Caco-2 (cell line): ENCODE data around the gene UGT1A9. TPM values are rescaled to one million over a fixed set of nuclear protein-coding genes. Genes with fewer than 3 reads are reported as not detected.
A peak's percentile ranks its signal among the peaks of the same experiment; 100 is the strongest.

Experiments
- BruUV-seq: library from RNA; stranded (reverse); fragments of 400-500 nt; replicated peaks from 2 replicates; lab custom pipeline; 2021; lab: Mats Ljungman, UMichigan
- CTCF ChIA-PET: fragments of 300-600 bp; sonication (Branson Sonifier 250); formaldehyde crosslinking; loops from one replicate; lab custom pipeline; 2022; ENCODE audit warnings: antibody characterized with exemption; lab: Charles Lee
- POLR2A ChIA-PET: fragments of 300-600 bp; sonication (Branson Sonifier 250); formaldehyde crosslinking; loops from one replicate; lab custom pipeline; 2022; ENCODE audit warnings: antibody characterized with exemption; lab: Charles Lee
- DNase-seq, 2 experiments: peaks; one replicate each; pipeline versions ENCODE4 v3.0.0 to v3.0.0-alpha.2; 2020 to 2022
- H3K27me3 ChIP-seq: replicated peaks from 2 replicates; pipeline ENCODE4 v1.6.0; 2011; ENCODE audit warnings: low read length; ENCODE audit not compliant: control insufficient read depth, insufficient read depth
- H3K36me3 ChIP-seq: 2 replicates; pipeline ENCODE4 v1.5.1; 2011; ENCODE audit warnings: low read length; ENCODE audit not compliant: control insufficient read depth, insufficient read depth
- H3K4me1 ChIP-seq: fragments of 250-450 bp; sonication (Bioruptor Pico); 2 replicates; pipeline ENCODE4 v1.5.1; 2020; ENCODE audit warnings: mild to moderate bottlenecking
- H3K4me3 ChIP-seq: 2 replicates; pipeline ENCODE4 v1.5.1; 2011; ENCODE audit warnings: low read depth, mild to moderate bottlenecking, control low read depth, low read length
- H3K9me3 ChIP-seq: fragments of 250-450 bp; sonication (Bioruptor Pico); 2 replicates; pipeline ENCODE4 v1.5.1; 2020; ENCODE audit warnings: mild to moderate bottlenecking, moderate library complexity
- H3K27ac Mint-ChIP-seq: one replicate; pipeline ENCODE4 v1.8.0; 2022; ENCODE audit warnings: mixed read lengths; ENCODE audit not compliant: unreplicated experiment
- H3K27me3 Mint-ChIP-seq: one replicate; pipeline ENCODE4 v1.8.0; 2022; ENCODE audit warnings: mixed read lengths; ENCODE audit not compliant: insufficient read depth, unreplicated experiment
- H3K36me3 Mint-ChIP-seq: one replicate; pipeline ENCODE4 v1.8.0; 2022; ENCODE audit warnings: mild to moderate bottlenecking, mixed read lengths; ENCODE audit not compliant: insufficient read depth, unreplicated experiment
- H3K4me1 Mint-ChIP-seq: one replicate; pipeline ENCODE4 v1.8.0; 2022; ENCODE audit warnings: low read depth, mixed read lengths; ENCODE audit not compliant: unreplicated experiment
- H3K4me3 Mint-ChIP-seq: one replicate; pipeline ENCODE4 v1.8.0; 2022; ENCODE audit warnings: mild to moderate bottlenecking, moderate library complexity, mixed read lengths; ENCODE audit not compliant: unreplicated experiment
- H3K9me3 Mint-ChIP-seq: one replicate; pipeline ENCODE4 v1.8.0; 2022; ENCODE audit warnings: mixed read lengths; ENCODE audit not compliant: unreplicated experiment
- intact Hi-C: fragments of 100-400 bp; cut with micrococcal nuclease; formaldehyde crosslinking; loops from one replicate; pipeline ENCODE4 v1.10.0; 2022; ENCODE audit not compliant: unreplicated experiment
- total RNA-seq: library from RNA; stranded (reverse); gene quantifications from 2 replicates; pipeline ENCODE4 v1.2.3, GENCODE V29; 2022
- TF ChIP-seq, protein P1 (sequence below), 2 experiments: fragments of 200-600 bp in 1 of 2; IDR thresholded peaks; 1 replicate in 1 of 2; 2 replicates in 1 of 2; pipeline versions ENCODE4 v1.5.1 to v1.8.0; 2011 to 2022; ENCODE audit warnings: antibody characterized with exemption in 1 of 2, control low read depth in 1 of 2, inconsistent platforms in 1 of 2, low read depth in 1 of 2, low read length in 1 of 2, mild to moderate bottlenecking in 1 of 2, moderate library complexity in 1 of 2; ENCODE audit not compliant: insufficient read depth in 1 of 2, severe bottlenecking in 1 of 2, unreplicated experiment in 1 of 2

UGT1A9 gene
- total RNA-seq, 1 experiment from 2014 or later: 0.20 TPM

- H3K36me3 ChIP-seq: no peaks in the 10 kb centered on the region
- Mint-ChIP-seq H3K27ac (no peak overlapping the region), H3K27me3 (no peaks in the 10 kb centered on the region), H3K4me1 (peaks cover 14% of the 10 kb centered on the region), H3K4me3 (no peak overlapping the region), H3K9me3 (peaks cover 17% of the 10 kb centered on the region), H3K36me3 (peaks cover 6% of the 10 kb centered on the region)
- ChIA-PET CTCF (no interaction called here), POLR2A (no interaction called here)
- BruUV-seq: no TSS peak
- H3K4me3 ChIP-seq: no peak overlapping the region
- intact Hi-C loops: no loop called here
- H3K27me3 ChIP-seq: no peaks in the 10 kb centered on the region
- no peak for DNase-seq
- H3K4me1 ChIP-seq: peaks cover 10% of the 10 kb centered on the region; the same call in 1 of the 2 replicates
- H3K9me3 ChIP-seq: peaks cover 7% of the 10 kb centered on the region
- TF ChIP-seq, protein P1, sequence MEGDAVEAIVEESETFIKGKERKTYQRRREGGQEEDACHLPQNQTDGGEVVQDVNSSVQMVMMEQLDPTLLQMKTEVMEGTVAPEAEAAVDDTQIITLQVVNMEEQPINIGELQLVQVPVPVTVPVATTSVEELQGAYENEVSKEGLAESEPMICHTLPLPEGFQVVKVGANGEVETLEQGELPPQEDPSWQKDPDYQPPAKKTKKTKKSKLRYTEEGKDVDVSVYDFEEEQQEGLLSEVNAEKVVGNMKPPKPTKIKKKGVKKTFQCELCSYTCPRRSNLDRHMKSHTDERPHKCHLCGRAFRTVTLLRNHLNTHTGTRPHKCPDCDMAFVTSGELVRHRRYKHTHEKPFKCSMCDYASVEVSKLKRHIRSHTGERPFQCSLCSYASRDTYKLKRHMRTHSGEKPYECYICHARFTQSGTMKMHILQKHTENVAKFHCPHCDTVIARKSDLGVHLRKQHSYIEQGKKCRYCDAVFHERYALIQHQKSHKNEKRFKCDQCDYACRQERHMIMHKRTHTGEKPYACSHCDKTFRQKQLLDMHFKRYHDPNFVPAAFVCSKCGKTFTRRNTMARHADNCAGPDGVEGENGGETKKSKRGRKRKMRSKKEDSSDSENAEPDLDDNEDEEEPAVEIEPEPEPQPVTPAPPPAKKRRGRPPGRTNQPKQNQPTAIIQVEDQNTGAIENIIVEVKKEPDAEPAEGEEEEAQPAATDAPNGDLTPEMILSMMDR (IDR thresholded peaks at IDR 0.05; ENCODE audit: insufficient read depth in 1 of 2, low read depth in 1 of 2, low read length in 1 of 2, severe bottlenecking in 1 of 2, unreplicated experiment in 1 of 2): no peak
These were observed 83.3 kb downstream of the UGT1A9 start for GRCh38 chr2:233754872-233755611.

DNA sequence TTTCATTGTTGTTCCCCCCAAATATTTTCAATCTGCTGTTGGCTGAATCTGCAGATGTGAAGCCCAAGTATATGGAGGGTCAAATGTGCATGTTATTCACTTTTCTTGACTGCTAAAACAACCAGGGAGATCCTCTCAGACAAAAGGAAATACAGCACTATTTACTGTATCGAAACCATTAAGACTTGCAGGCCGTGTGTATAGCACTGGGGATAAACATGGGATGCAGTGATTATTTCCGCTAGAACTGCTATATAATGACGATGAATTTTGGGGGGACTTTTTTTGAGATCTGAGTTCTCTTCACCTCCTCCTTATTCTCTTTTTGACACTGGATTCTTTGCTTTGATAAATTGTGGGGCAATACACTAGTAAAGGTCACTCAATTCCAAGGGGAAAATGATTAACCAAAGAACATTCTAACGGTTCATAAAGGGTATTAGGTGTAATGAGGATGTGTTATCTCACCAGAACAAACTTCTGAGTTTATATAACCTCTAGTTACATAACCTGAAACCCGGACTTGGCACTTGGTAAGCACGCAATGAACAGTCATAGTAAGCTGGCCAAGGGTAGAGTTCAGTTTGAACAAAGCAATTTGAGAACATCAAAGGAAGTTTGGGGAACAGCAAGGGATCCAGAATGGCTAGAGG is 84.9 kb downstream of the UGT1A9 start:
- H3K36me3 ChIP-seq: no peaks in the 10 kb centered on the region
- ChIA-PET CTCF (no interaction called here), POLR2A (no interaction called here)
- no peak overlapping the region for H3K4me3 ChIP-seq
- TF ChIP-seq, protein P1 (IDR thresholded peaks at IDR 0.05; ENCODE audit: insufficient read depth in 1 of 2, low read depth in 1 of 2, low read length in 1 of 2, severe bottlenecking in 1 of 2, unreplicated experiment in 1 of 2): no peak
- no peaks in the 10 kb centered on the region for H3K27me3 Mint-ChIP-seq
- H3K9me3 ChIP-seq: no peaks in the 10 kb centered on the region
- H3K36me3 Mint-ChIP-seq: peaks cover 3% of the 10 kb centered on the region
- H3K27ac Mint-ChIP-seq: no peak overlapping the region
- intact Hi-C loops: no loop called here
- no TSS peak for BruUV-seq
- H3K4me1 ChIP-seq: 0 out of 2 replicates have a peak, but pooled peaks cover 3% of the 10 kb centered on the region
- DNase-seq: peak; percentile 22 to 51
- H3K9me3 Mint-ChIP-seq: peaks cover 5% of the 10 kb centered on the region
- H3K4me3 Mint-ChIP-seq: no peak overlapping the region
- no peaks in the 10 kb centered on the region for H3K27me3 ChIP-seq
- H3K4me1 Mint-ChIP-seq: peaks cover 11% of the 10 kb centered on the region

GRCh38 chr2:233758141-233758540 is 86.4 kb downstream of the UGT1A9 start:
- Histone ChIP-seq H3K4me1 (no peaks in the 10 kb centered on the region), H3K4me3 (no peak overlapping the region), H3K36me3 (no peaks in the 10 kb centered on the region), H3K27me3 (no peaks in the 10 kb centered on the region), H3K9me3 (no peaks in the 10 kb centered on the region)
- TF ChIP-seq, protein P1 (IDR thresholded peaks at IDR 0.05; ENCODE audit: insufficient read depth in 1 of 2, low read depth in 1 of 2, low read length in 1 of 2, severe bottlenecking in 1 of 2, unreplicated experiment in 1 of 2): no peak
- no peaks in the 10 kb centered on the region for H3K9me3 Mint-ChIP-seq
- ChIA-PET CTCF (no interaction called here), POLR2A (no interaction called here)
- no peak overlapping the region for H3K4me3 Mint-ChIP-seq
- DNase-seq: no peak
- peaks cover 7% of the 10 kb centered on the region for H3K4me1 Mint-ChIP-seq
- H3K27ac Mint-ChIP-seq: no peak overlapping the region
- intact Hi-C loops: no loop called here
- no TSS peak for BruUV-seq
- H3K27me3 Mint-ChIP-seq: no peaks in the 10 kb centered on the region
- no peaks in the 10 kb centered on the region for H3K36me3 Mint-ChIP-seq
